Bronchial epithelial cell (primary cell): Measurements from ENCODE around the gene CCDC187. TPM values are rescaled to one million over a fixed set of nuclear protein-coding genes. Genes with fewer than 3 reads are reported as not detected.

Experiments
- DNase-seq: peaks from one replicate; pipeline ENCODE4 v3.0.0-alpha.2; 2010; ENCODE audit warnings: low read depth
- FAIRE-seq: peaks from 2 replicates; lab custom pipeline; 2011; peaks lifted over from hg19 to GRCh38; lab: Jason Lieb, UNC
- H3K27me3 ChIP-seq: 2 replicates; pipeline ENCODE4 v1.5.1; 2011; ENCODE audit warnings: low read length; ENCODE audit not compliant: control insufficient read depth, insufficient read depth
- H3K36me3 ChIP-seq: 2 replicates; pipeline ENCODE4 v1.5.1; 2011; ENCODE audit warnings: low read length; ENCODE audit not compliant: control insufficient read depth, insufficient read depth
- H3K4me3 ChIP-seq: 2 replicates; pipeline ENCODE4 v1.5.1; 2011; ENCODE audit warnings: mild to moderate bottlenecking, low read depth, low read length, control low read depth
- CTCF ChIP-seq: IDR thresholded peaks from 2 replicates; pipeline ENCODE4 v1.5.1; 2011; ENCODE audit warnings: mild to moderate bottlenecking, moderate library complexity, low read length, control low read depth, inconsistent platforms; ENCODE audit not compliant: insufficient read depth, severe bottlenecking
- total RNA-seq: library from RNA; depleted of rRNA; stranded (reverse); fragments of >200 nt; gene quantifications from 2 replicates; pipeline ENCODE4 v1.2.1, GENCODE V29; 2014

CCDC187 gene
- total RNA-seq, 1 donor from 2014 or later, result not detected

DNA sequence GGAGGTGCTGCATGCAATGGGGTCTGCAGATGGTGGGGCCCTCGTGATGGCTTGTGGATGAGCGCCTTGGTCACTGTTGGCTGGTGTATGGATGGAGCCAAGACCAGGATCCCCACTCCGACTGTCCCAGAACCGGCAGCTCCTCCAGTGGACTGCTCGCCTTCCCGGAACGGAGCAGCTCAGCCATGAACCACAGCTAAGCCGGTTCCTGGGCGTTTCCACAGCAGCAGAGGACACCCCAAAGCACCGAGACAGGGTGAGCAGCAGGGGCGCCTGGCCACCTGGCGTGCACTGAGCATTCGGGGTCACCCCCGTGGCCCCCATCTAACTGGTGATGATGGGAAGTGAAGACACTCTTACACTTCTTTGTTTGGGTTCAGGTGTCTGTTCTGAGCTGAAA lies 26.1 kb downstream of the CCDC187 start:
- DNase-seq (no peak), FAIRE-seq (no peak)
- Histone ChIP-seq H3K4me3 (no peak overlapping the region), H3K36me3 (no peaks in the 10 kb centered on the region), H3K27me3 (peaks cover 8% of the 10 kb centered on the region)
- TF ChIP-seq CTCF, result no peak

- no peak for FAIRE-seq
- H3K36me3 ChIP-seq, result no peaks in the 10 kb centered on the region
- no peak for TF ChIP-seq CTCF
- no peak for DNase-seq
- H3K4me3 ChIP-seq, result no peak overlapping the region
- H3K27me3 ChIP-seq, result peaks cover 8% of the 10 kb centered on the region
Measured at GRCh38 chr9:136276716-136277115, 27.2 kb downstream of the CCDC187 start.

DNA sequence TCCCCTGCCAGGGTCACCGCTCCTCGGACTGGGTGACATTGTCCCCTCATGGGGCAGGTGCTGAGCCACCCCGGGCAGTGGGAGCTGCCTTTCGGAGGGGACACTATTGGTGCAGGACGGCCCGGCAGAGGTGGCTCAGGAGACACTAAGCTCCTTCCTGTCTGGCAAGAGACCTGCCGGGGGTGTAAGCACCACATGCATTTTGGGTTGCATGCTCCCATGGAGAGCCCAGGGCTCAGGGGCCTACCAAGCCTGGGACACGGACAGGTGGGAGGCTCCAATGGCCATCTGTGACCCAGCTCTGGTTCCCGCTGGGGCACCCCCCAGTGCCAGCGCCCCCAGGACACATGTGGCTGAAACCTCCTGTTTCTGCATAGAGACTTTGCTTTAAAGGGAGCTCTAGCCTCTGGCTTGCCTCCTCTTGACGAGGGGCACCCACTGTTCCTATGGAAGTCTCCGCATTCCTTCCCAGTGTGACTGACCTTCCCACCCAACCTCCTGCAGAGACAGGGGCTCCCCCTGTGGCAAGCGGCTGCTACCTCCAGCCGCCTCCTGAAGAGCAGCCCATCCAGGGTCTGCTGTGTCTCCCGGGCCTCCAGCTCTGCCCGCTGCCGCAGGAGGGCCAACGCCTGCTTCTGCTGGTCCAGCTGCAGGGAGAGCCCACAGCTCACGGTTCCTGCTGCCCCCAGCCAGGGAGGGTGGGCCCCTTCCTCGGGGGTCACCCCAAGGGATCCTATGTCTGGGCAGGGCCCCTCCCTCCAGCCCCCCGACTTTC lies 28.1 kb downstream of the CCDC187 start:
- no peak for FAIRE-seq
- peaks cover 8% of the 10 kb centered on the region for H3K27me3 ChIP-seq

DNA sequence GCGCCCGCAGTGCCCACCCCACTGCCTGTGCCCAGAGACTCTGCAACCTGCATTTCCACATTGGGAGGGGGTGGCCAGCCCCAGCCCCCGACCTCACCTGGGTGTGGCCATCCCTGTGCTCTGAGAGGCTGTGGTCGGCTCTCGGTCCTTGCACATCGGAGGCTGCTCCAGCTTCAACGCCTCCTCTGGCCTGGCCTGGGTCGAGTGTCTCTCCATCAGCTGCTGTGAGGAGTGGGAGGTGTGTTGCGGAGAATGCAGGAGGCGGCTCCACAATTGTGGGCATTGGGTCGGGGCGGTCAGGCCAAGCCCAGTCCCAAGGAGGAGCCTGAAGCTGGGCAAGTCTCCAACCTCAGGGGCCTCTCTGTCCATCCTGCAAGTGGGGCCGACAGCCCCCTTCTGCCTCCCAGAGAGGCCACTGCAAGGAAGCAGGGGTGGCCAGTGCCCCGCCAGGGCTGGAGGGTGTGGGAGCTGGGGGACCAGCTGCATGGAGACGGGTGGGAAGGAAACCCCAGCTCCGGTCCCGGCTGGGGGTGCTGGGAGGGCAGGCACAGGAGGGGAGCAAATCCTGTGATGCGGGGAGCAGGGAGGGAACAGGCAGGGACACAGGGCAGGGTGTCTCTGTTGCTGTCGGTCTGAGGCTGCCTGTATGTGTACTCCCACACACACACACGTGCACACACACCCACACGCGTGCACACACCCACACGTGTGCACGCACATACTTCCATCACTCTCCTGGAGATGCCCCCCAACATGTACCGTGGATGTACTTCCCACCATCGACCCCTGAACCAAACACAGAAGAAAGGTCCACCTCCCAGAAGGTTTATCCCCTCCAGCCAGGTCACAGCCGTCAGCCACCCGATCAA lies 28.9 kb downstream of the CCDC187 start:
- no peak overlapping the region for H3K4me3 ChIP-seq
- no peaks in the 10 kb centered on the region for H3K36me3 ChIP-seq
- FAIRE-seq (no peak), DNase-seq (no peak)
- no peak for TF ChIP-seq CTCF
- H3K27me3 ChIP-seq, result peaks cover 8% of the 10 kb centered on the region

More for the DNA sequence above, 28.1 kb downstream of the CCDC187 start:
- no peak for DNase-seq
- H3K4me3 ChIP-seq, result no peak overlapping the region
- no peaks in the 10 kb centered on the region for H3K36me3 ChIP-seq
- no peak for TF ChIP-seq CTCF

- DNase-seq (no peak), FAIRE-seq (no peak)
- Histone ChIP-seq H3K4me3 (no peak overlapping the region), H3K36me3 (no peaks in the 10 kb centered on the region), H3K27me3 (peaks cover 5% of the 10 kb centered on the region)
- TF ChIP-seq CTCF, result no peak
Measured at GRCh38 chr9:136273921-136274785, 29.7 kb downstream of the CCDC187 start.
